Measurements from ENCODE around the gene LACC1.

DNA sequence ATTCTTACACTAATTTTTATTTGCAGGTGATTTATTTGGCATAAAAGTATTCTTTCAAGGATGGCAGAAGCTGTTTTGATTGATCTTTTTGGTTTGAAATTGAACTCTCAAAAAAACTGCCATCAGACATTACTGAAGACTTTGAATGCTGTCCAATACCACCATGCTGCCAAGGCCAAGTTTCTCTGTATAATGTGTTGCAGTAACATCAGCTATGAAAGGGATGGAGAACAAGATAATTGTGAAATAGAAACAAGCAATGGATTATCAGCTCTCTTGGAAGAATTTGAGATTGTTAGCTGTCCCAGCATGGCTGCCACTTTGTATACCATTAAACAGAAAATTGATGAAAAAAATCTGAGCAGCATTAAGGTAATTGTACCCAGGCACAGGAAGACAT lies 1.2 kb downstream of the LACC1 start:
- TF ChIP-seq, protein P1, sequence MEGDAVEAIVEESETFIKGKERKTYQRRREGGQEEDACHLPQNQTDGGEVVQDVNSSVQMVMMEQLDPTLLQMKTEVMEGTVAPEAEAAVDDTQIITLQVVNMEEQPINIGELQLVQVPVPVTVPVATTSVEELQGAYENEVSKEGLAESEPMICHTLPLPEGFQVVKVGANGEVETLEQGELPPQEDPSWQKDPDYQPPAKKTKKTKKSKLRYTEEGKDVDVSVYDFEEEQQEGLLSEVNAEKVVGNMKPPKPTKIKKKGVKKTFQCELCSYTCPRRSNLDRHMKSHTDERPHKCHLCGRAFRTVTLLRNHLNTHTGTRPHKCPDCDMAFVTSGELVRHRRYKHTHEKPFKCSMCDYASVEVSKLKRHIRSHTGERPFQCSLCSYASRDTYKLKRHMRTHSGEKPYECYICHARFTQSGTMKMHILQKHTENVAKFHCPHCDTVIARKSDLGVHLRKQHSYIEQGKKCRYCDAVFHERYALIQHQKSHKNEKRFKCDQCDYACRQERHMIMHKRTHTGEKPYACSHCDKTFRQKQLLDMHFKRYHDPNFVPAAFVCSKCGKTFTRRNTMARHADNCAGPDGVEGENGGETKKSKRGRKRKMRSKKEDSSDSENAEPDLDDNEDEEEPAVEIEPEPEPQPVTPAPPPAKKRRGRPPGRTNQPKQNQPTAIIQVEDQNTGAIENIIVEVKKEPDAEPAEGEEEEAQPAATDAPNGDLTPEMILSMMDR (IDR thresholded peaks at IDR 0.05) = no peak
- TF ChIP-seq POLR2A (IDR thresholded peaks at IDR 0.05) = no peak
